ENCODE data around the gene H1-8.

The H1-8 gene

GRCh38 chr3:129575233-129575996, 32.4 kb downstream of the H1-8 start:
- H3K4me3 ChIP-seq (ENCODE audit: low read length) = no peak overlapping the region
- no peak for TF ChIP-seq ZNF274 (IDR thresholded peaks at IDR 0.05; ENCODE audit: low read depth, low read length)

GRCh38 chr3:129575997-129576384, 33.0 kb downstream of the H1-8 start:
- TF ChIP-seq ZNF274 (IDR thresholded peaks at IDR 0.05; ENCODE audit: low read depth, low read length) = no peak

DNA sequence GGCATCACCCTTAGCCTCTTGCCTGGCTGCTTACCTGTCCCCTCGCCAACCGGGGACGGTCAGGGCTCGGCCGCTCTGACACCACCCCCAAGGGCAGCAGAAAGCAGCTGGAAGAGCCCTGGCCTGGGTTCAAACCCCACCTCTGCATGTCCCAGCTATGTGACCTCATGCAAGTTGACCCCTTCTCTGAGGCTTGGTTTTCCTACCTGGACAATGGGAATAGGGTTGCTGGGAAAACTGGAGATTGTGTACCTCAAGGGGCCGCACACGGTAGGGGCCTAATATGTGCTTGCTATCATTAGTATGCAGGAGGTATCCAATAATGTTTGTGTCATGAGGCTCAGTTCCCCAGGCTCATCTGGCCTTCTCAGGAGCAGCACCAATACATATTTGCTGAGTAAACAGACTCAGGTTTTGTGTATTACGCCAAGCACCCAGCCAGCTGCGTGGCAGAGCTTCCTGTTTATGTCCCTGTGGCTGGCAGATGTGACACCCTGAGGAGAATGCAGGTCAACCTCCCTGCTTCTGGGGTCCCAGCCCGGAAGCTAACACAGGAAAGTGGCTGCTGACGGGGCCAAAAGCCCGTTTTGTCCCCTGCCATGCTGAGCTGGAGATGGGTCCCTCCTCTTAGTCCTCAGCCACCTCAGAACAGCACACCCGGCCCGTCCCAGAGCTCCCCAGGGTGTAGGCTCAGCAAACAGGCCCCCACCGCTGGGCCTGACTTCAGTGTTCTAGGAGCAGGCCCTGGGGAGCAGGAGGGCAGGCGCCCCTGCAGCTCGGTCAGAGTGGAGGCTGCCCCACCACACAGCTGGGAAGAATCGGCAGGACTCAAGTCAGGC, 33.8 kb downstream of the H1-8 start:
- TF ChIP-seq ZNF274 (IDR thresholded peaks at IDR 0.05; ENCODE audit: low read depth, low read length) = no peak
- no peak overlapping the region for H3K4me3 ChIP-seq (ENCODE audit: low read length)

More at GRCh38 chr3:129575997-129576384, 33.0 kb downstream of the H1-8 start:
- no peak overlapping the region for H3K4me3 ChIP-seq (ENCODE audit: low read length)

DNA sequence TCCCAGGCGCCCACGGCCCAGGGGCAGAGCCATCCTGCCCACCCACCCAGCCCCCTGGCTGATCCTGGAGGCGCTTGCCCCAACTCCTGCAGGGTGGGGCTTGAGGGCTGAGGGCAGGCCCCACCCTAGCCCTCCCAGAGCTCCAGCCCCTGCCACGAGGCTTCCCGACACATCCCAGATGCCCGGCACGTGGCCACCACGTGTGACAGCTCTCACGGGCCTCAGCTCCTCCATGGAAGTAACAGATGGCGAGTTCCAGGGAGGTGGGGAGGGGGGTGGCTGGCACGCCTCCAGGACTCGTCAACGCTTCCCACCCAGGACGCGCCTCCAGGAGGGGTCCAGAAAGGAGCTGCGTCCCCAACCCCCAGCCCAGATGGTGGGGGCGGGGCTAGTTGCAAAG, 34.4 kb downstream of the H1-8 start:
- H3K4me3 ChIP-seq (ENCODE audit: low read length) = no peak overlapping the region
- TF ChIP-seq ZNF274 (IDR thresholded peaks at IDR 0.05; ENCODE audit: low read depth, low read length) = no peak

DNA sequence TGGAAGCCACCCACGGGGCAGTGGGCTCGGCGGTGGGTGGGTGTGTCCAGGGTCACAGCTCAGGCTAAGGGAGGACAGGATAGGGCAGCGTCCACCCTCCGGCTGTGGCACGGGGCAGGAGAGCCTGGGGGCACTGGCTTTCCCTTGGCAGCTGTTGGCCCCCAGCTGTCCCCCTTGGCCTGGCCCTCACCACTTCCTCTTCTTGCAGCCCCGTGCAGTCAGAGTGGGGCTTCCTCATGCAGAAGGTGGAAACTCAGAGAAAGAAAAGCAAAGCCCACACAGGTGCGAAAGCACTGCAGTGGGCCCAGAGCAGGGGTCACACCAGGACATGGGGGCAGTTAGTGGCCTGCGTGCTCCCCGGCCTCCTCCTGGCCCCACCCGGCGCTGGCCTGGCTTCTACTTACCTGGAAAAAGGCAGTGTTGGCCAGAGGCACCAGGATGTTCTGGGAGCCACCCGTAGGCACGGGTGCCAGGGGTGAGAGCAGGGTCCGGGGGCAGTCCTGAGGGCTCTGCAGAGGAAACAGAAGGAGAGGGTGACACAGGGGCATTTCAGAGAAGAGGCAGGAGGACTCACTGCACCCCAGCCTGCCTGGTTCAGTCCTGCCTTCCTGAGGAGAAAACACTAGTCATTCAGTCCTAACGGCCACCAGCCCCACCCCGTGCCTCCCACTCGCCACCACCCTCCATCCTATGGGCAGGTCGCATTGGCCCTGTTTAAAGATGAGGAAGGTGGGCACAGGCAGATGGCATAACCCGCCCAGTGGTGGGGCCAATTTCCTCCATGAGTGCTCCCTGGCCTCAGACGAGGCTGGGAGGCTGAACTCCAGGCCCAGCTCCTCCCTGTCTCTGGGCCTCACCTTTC, 35.2 kb downstream of the H1-8 start:
- no peak overlapping the region for H3K4me3 ChIP-seq (ENCODE audit: low read length)
- no peak for TF ChIP-seq ZNF274 (IDR thresholded peaks at IDR 0.05; ENCODE audit: low read depth, low read length)

- TF ChIP-seq ZNF274 (IDR thresholded peaks at IDR 0.05; ENCODE audit: low read depth, low read length) = no peak
- H3K4me3 ChIP-seq (ENCODE audit: low read length) = no peak overlapping the region
Observed at GRCh38 chr3:129579991-129580390, 37.0 kb downstream of the H1-8 start.

GRCh38 chr3:129581623-129582022, 38.6 kb downstream of the H1-8 start:
- no peak for TF ChIP-seq ZNF274 (IDR thresholded peaks at IDR 0.05; ENCODE audit: low read depth, low read length)
- no peak overlapping the region for H3K4me3 ChIP-seq (ENCODE audit: low read length)

DNA sequence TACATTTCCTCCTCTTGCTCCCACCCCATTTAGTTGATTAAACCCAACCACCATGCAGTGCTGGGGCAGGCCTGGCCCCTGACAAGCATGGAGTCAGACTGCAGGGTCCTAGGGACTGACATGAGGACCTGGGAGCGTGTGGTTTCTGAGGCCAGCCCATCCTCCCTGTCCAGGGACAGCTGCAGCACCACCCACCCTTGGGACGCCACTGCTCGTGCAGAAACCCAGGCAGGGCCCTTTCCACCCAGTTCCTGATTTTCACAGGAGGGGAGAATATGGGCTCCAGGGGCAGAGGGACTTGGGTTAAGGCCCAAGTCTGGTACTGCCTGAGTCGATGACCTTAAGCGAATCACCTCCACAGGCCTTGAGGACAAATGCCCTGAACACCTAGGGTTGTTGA, 39.8 kb downstream of the H1-8 start:
- no peak overlapping the region for H3K4me3 ChIP-seq (ENCODE audit: low read length)
- no peak for TF ChIP-seq ZNF274 (IDR thresholded peaks at IDR 0.05; ENCODE audit: low read depth, low read length)

GRCh38 chr3:129583289-129583688, 40.3 kb downstream of the H1-8 start:
- H3K4me3 ChIP-seq (ENCODE audit: low read length) = no peak overlapping the region
- TF ChIP-seq ZNF274 (IDR thresholded peaks at IDR 0.05; ENCODE audit: low read depth, low read length) = no peak

GRCh38 chr3:129584631-129585030, 41.7 kb downstream of the H1-8 start:
- H3K4me3 ChIP-seq (ENCODE audit: low read length) = no peak overlapping the region
- no peak for TF ChIP-seq ZNF274 (IDR thresholded peaks at IDR 0.05; ENCODE audit: low read depth, low read length)

- TF ChIP-seq ZNF274 (IDR thresholded peaks at IDR 0.05; ENCODE audit: low read depth, low read length) = no peak
- no peak overlapping the region for H3K4me3 ChIP-seq (ENCODE audit: low read length)
Observed at GRCh38 chr3:129585949-129586657, 43.1 kb downstream of the H1-8 start.

DNA sequence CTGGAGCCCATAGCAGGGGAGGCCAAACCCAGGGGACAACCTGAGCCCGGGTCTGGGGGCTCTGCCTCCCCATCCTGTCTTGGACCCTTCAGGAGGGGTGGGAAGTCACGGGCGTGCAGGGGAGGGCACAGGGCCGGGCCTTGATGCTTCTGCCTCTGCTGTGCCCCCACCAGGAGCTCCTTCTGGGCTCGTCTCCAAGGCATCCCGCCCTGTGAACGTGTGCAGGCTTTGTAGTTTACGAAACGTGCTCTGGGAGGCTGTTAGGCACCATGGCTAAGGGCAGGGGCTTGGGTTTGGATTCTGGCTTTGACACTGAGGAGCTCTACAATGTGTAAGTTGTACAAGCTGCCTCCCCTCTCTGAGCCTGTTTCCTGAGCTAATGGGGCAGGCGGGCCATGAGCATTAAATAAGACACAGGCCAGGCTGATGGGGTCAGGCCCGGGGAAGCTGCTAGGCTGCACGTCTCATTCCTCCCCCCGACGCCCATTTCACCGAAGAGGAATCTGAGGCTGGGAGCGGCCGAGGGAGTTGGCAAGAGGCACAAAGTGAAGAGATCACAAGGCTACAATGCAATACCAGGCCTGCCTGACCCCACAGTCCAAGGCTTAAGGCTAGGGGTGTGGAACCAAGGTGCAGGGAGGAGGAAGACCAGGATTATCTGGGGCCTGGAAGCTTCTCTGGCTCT, 43.9 kb downstream of the H1-8 start:
- no peak for TF ChIP-seq ZNF274 (IDR thresholded peaks at IDR 0.05; ENCODE audit: low read depth, low read length)
- no peak overlapping the region for H3K4me3 ChIP-seq (ENCODE audit: low read length)

- TF ChIP-seq ZNF274 (IDR thresholded peaks at IDR 0.05; ENCODE audit: low read depth, low read length) = no peak
- no peak overlapping the region for H3K4me3 ChIP-seq (ENCODE audit: low read length)
Observed at GRCh38 chr3:129587566-129588210, 44.7 kb downstream of the H1-8 start.
